Sigmoid colon (tissue), 4 donors: ENCODE data around the gene GARNL3.

Experiments used
- EP300 ChIP-seq, 4 donors: sonication (generic); formaldehyde crosslinking; IDR thresholded peaks; one replicate each; pipeline ENCODE4 v1.6.1; 2017; ENCODE audit warnings: antibody characterized with exemption in 4 of 4
- POLR2A ChIP-seq, 2 donors: fragments of 450-650 bp; IDR thresholded peaks; one replicate each; pipeline ENCODE4 v1.6.1; 2016; ENCODE audit warnings: antibody characterized with exemption in 2 of 2, mild to moderate bottlenecking in 2 of 2, moderate library complexity in 2 of 2
- POLR2AphosphoS5 ChIP-seq, 4 donors: sonication (generic); formaldehyde crosslinking; IDR thresholded peaks; one replicate each; pipeline ENCODE4 v1.6.1; 2017; ENCODE audit warnings: antibody characterized with exemption in 4 of 4
- TF ChIP-seq, protein P1 (sequence below), 4 experiments: fragments of 450-650 bp in 3 of 4; fragments of 200-600 bp in 1 of 4; IDR thresholded peaks; one replicate each; pipeline ENCODE4 v1.5.1; 2016 to 2019; ENCODE audit warnings: antibody characterized with exemption in 4 of 4, mild to moderate bottlenecking in 3 of 4, moderate library complexity in 2 of 4

GRCh38 chr9:127280880-127281660 lies 16.5 kb downstream of the GARNL3 start:
- TF ChIP-seq, protein P1, sequence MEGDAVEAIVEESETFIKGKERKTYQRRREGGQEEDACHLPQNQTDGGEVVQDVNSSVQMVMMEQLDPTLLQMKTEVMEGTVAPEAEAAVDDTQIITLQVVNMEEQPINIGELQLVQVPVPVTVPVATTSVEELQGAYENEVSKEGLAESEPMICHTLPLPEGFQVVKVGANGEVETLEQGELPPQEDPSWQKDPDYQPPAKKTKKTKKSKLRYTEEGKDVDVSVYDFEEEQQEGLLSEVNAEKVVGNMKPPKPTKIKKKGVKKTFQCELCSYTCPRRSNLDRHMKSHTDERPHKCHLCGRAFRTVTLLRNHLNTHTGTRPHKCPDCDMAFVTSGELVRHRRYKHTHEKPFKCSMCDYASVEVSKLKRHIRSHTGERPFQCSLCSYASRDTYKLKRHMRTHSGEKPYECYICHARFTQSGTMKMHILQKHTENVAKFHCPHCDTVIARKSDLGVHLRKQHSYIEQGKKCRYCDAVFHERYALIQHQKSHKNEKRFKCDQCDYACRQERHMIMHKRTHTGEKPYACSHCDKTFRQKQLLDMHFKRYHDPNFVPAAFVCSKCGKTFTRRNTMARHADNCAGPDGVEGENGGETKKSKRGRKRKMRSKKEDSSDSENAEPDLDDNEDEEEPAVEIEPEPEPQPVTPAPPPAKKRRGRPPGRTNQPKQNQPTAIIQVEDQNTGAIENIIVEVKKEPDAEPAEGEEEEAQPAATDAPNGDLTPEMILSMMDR (IDR thresholded peaks at IDR 0.05) = no peak
- TF ChIP-seq POLR2A (IDR thresholded peaks at IDR 0.05) = no peak
- no peak for TF ChIP-seq EP300 (IDR thresholded peaks at IDR 0.05)
- no peak for TF ChIP-seq POLR2AphosphoS5 (IDR thresholded peaks at IDR 0.05)
